Gastrocnemius medialis (tissue), 4 donors: ENCODE results near the gene TGFBR2.

Experiments used
- POLR2A ChIP-seq, 2 donors: fragments of 450-650 bp; IDR thresholded peaks; one replicate each; pipeline ENCODE4 v1.6.1; 2017; ENCODE audit warnings: antibody characterized with exemption in 2 of 2, mild to moderate bottlenecking in 2 of 2, moderate library complexity in 2 of 2
- TF ChIP-seq, protein P1 (sequence below), 5 experiments: fragments of 450-650 bp in 3 of 5; fragments of 200-600 bp in 2 of 5; sonication (generic) in 2 of 5; IDR thresholded peaks in 4 of 5; conservative IDR thresholded peaks in 1 of 5; 1 replicate in 4 of 5; 2 replicates in 1 of 5; pipeline ENCODE4 v1.5.1; 2016 to 2019; ENCODE audit warnings: antibody characterized with exemption in 5 of 5, mild to moderate bottlenecking in 3 of 5, moderate library complexity in 3 of 5

DNA sequence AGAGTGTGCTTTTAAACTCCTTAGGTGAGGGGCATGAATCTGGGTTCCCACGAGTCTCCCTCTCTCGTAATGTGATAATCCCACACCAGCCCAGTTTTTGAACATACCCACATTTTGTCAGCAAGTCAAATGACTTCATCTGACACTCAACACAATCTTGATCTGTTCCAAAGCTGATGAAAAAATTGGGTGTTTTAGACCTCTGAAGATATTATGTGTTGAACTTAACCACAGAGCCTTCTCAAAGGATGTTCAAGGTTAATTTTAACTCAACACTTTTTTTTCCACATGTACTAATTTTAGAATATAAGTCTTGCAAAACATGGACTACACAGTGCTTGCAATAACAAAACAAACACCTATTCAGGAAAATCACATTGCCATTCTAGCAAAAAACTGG is 123.1 kb downstream of the TGFBR2 start:
- no peak for TF ChIP-seq POLR2A (IDR thresholded peaks at IDR 0.05)
- TF ChIP-seq, protein P1, sequence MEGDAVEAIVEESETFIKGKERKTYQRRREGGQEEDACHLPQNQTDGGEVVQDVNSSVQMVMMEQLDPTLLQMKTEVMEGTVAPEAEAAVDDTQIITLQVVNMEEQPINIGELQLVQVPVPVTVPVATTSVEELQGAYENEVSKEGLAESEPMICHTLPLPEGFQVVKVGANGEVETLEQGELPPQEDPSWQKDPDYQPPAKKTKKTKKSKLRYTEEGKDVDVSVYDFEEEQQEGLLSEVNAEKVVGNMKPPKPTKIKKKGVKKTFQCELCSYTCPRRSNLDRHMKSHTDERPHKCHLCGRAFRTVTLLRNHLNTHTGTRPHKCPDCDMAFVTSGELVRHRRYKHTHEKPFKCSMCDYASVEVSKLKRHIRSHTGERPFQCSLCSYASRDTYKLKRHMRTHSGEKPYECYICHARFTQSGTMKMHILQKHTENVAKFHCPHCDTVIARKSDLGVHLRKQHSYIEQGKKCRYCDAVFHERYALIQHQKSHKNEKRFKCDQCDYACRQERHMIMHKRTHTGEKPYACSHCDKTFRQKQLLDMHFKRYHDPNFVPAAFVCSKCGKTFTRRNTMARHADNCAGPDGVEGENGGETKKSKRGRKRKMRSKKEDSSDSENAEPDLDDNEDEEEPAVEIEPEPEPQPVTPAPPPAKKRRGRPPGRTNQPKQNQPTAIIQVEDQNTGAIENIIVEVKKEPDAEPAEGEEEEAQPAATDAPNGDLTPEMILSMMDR (IDR thresholded peaks at IDR 0.05 in 4 of 5, conservative IDR thresholded peaks at IDR 0.05 in 1 of 5): no peak
